G401.6 (cell line): ENCODE results near the gene PCDHGC5.

Experiments
- FAIRE-seq: peaks from 2 replicates; lab custom pipeline; 2012; peaks lifted over from hg19 to GRCh38; lab: Jason Lieb, UNC

PCDHGC5 gene

GRCh38 chr5:141533897-141534296, 45.0 kb downstream of the PCDHGC5 start:
- no peak for FAIRE-seq

- FAIRE-seq, result no peak
These were observed 45.8 kb downstream of the PCDHGC5 start for GRCh38 chr5:141534492-141535213.
